ENCODE measurements around the gene ATXN7L1.

ATXN7L1 gene

DNA sequence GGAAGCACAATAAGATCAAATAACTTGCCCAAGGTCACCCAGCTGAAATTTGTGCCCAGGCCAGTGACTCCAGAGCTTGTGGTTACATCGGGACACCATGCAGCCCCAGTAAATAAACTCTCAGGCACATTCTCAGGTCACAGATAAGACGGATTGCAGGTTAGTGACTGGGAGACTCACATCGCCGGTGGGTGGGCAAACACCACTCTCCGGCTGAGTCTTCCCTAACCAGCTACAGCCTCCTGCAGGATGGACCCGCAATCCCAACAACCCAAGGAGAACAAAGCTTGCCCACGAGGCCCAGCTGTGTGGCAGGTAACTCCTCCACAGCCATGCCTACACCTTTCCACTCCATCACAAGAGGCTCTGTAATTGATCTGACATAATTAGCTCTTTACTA, 213.4 kb downstream of the ATXN7L1 start:
- no peak for DNase-seq

- DNase-seq = no peak
Observed at GRCh38 chr7:105661625-105662024, 214.8 kb downstream of the ATXN7L1 start.

DNA sequence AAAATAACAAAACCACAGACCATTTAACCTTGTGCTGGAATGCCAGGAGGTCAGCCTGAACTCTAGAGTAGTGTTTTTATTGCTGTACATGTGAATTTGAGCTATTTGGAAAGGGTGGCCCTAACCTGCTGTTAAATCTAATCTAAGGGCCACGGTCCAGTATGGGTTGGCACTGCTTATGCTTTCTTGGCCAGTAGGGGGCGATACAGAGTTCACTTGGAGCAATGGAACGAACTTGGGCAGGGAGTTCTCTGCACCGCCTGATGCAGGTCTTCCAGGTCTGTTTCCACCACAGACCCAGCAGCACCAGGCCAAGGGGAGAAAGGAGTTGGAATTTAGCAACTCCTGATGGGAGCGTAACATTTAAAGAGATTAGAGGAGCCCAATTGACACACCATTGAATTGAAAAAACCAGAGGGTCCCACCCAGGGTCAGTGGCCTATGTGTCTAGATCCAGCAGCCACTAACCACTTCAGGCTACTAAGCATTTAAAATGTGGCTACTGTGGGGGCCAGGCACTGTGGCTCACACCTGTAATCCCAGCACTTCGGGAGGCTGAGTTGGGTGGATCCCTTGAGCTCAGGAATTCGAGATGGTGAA, 219.4 kb downstream of the ATXN7L1 start:
- no peak for DNase-seq

DNA sequence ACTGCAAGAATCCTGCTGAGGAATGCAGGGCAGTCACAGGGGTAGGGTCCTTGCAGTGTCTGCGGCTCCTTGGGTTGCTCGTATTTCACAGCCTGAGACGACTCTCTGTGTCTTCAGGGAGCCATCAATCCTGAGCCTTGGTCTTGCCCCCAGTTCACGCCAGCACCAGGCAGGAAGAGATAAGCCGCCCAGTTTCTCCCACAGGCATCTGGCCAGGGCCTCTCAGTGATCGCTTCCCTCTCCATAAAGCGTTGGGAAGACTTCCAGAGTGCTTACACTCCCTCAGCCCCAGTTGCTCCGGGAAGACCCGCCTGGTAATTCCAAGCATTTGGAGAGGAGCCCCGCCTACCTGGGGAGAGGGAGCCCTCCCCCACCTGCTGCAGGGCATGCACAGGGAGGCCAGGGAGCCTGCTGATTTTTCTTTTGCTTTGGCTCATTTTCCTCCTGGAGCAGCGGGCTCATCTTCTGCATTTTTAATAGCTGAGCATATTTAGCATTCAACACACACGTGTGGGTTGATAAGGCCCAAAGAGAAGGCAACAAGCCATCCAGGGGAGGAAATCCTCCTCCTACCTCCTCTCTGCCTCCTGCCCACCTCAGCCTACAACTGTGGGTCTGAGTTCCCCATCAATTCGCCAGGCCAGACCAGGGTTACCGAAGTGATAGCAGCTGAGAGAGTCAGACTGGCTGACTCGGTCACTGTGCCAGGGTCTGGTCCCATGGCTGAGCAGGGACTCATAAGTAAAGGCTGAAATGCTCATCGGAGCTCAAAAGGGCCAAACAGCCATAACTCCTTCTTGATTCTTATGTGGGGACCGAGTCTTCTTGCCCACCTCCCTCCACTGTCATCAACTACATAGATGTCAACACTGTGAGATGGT, 220.7 kb downstream of the ATXN7L1 start:
- peak; percentile 74 for DNase-seq

DNA sequence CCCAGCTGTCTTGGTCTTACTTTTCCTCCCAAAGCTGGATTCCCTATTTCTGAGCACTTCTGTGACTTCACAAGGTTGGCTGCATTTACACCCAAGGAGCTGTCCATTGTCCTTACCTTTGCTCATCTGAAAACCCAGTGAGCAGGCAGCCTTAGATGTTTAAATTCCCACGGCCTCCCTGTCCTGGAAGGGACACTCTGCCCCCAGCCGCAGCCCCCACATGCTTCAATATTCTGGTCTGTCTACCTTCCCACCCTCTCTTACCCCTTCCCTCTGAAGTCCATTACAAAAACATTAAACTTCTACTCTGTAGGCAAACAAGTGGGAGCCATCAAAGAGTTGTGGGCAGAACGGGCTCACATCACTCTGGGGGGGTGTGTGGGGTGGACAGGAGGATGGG, 221.3 kb downstream of the ATXN7L1 start:
- no peak for DNase-seq

- no peak for DNase-seq
Observed at GRCh38 chr7:105654095-105654686, 222.2 kb downstream of the ATXN7L1 start.

DNA sequence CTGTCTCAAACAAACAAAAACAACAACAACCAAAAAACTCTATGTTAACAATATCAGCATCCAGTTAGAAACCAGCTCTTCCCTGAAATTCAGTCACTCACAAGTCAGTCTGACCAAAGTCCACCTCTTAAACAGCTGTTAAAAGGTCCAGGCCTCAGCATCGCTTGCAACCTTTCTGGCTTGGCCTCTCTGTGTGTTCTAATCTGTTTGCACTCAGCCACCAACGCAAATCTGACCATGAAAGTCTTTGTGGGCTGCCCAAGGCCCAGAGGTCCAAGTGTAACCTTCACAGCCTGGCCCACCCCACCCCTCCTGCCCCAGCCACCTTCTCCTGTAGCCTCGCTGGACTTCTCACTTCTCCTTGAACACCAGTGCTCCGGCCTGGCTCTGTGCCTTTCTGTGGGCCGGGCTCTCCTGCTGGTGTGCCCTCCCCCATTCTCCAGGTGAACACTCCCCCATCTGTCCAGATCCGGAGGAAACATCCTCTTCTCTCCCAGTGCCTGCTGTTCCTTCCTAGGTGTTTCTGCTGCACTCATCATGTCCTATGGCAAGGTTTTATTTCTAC, 222.9 kb downstream of the ATXN7L1 start:
- DNase-seq = no peak

DNA sequence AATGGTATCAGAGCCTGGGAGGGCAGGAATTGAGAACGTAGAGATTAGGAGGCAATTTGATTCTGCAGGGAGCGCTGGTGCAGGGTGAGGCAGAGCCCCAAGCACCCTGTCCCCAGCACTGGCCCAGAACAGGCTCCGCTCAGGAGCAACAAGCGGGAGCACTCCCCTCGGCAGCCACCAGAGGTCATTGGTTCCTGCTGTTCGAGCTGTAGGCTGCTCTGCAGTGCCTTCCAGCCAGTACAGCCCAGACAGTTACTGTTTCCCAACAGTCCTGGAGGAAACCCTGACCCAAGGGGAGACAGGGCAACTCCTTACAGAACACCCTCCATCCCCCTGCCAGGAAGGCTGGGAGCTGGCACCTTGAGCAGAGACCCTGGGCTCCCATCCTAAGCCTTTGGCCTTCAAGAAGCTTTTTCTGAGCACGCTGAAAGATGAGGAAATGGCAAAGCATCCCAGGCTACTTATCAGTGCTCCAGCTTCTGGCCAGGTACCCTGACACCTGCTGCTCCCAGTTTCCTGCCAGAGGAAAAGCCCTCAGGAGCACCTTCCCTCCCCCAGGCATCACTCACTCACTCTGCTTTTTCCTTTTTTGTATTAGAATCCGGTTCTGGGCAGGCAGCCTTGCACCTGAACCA, 223.9 kb downstream of the ATXN7L1 start:
- DNase-seq = peak; percentile 78

- no peak for DNase-seq
Observed at GRCh38 chr7:105651798-105652197, 224.6 kb downstream of the ATXN7L1 start.

DNA sequence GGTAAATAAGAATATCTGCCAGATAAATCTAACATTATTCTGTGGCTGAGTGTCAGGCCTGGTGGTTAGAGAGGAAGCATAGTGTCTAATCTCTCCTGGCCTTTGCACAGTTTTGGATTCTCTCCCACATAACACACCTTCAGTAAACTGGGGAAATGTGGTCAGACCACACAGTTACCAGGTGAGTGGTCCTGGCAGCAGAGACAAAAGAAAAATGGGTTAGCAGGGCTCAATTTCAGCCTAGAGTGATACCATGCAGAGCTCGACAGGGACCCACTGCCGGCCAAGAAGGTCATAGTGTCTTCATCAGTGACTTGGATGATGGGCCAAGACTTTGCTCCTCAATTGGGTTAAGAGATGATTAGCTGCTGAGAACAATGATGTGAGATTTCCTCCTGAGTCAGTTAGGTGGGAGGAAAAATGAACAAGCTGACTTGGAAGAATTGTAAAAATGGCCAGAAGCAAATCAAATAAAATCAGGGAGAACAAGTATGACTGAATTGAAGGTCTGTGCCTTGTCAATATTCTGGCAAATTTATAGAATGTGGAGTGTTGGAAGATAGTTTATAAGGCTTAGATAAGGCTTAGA, 225.9 kb downstream of the ATXN7L1 start:
- no peak for DNase-seq

- DNase-seq = no peak
Observed at GRCh38 chr7:105649727-105650381, 226.5 kb downstream of the ATXN7L1 start.

- DNase-seq = peak; percentile 65
Observed at GRCh38 chr7:105648561-105649401, 227.6 kb downstream of the ATXN7L1 start.

- no peak for DNase-seq
Observed at GRCh38 chr7:105647591-105647990, 228.8 kb downstream of the ATXN7L1 start.

DNA sequence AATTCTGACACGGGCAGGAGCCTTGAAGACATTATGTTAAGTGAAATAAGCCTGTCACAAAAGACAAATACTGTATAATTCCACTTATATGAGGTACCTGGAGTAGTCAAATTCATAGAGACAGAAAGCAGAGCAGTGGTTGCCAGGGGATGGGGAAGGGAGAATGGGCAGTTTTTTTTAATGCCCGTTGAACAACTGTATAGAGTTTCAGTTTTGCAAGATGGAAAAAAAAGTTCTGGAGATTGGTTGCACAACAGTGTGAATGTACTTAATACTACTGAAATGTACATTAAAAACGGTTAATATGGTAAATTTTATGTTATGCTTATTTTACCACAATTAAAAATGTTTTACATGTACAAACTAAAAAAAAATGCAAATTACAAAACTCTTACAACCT, 231.5 kb downstream of the ATXN7L1 start:
- DNase-seq = no peak

DNA sequence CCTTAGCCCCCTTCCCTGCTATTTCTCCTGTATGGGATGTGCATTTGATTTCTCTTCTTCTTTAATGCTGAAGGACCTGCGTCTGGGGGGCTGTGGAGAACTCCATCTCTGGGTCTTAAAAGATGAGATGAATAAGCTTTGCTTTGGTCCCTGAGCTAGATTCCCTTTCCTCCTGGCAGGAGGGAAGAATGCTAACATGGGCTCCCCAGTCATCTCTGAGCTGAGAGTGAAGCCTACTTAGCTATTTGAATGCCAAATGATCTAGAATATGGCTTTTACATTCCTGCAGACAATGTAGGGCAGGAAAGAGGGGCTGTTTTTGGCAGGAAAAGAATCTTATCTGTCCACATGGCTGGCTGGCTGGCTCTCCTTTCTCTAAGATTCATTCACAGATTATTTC, 232.5 kb downstream of the ATXN7L1 start:
- no peak for DNase-seq

- DNase-seq = peak; percentile 64
Observed at GRCh38 chr7:105643384-105643783, 233.0 kb downstream of the ATXN7L1 start.

DNA sequence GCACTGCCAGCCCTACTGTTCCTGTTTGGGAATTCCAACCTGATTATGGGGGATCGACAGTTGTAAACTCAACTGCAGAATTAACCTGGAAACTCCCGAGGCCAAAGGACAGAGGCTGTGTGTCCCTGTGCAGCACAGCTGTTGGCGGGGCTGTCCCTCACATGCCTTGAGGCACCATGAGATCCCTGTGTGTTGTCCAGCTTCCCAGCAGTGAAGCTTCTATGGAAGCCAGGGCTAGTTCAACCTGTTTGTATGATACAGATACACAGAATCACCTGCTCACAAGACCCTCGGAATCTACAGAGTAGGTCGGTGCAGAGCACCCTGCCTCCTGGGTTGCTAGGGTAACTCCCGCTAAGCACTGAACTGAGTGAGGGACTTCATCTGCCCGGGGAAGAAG, 234.1 kb downstream of the ATXN7L1 start:
- DNase-seq = no peak

- no peak for DNase-seq
Observed at GRCh38 chr7:105640956-105641810, 235.2 kb downstream of the ATXN7L1 start.

DNA sequence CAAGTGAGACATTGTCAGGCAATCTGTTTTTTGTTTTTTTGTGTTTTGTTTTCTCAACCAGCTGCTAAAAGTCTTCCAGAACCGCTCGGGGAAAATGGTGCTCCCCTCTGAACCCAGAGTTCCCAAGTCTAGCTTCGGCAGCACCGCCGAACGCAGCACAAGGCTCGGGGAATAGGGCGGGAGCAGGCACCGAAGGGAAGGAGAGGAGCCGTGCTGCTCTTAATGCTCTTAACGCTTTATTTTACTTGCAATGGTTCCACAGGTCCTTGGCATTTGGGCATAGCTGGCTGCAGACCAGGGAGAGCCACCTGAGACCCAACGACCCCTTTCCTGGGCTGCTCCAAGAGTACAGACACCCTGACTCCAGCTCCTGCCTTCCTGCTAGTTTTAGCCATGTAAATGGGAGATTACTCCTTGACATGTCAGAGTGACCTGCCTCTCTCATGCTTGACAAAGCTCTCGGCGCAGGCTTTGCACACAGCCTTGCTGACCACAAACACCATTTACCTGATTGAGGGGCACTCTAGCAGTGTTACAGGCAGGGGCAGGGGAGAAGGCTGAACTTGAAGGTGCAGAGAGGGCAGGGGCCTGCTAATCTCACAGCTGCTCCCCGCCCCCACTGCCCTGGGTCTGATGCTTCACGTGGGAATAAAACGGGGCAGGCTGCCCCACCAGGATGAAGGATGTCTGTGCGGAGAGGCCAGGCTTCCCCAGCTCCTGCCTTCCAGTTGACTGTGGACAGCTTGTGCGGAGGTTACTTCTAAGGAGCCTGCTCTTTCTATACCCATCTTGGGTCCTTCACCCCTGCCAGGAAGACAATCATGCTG, 236.5 kb downstream of the ATXN7L1 start:
- DNase-seq = peak; percentile 17

All from NCI-H1092 (cell line).